ENCODE measurements around the gene RTBDN.
A peak's percentile ranks its signal among the peaks of the same experiment; 100 is the strongest.

Gene RTBDN

DNA sequence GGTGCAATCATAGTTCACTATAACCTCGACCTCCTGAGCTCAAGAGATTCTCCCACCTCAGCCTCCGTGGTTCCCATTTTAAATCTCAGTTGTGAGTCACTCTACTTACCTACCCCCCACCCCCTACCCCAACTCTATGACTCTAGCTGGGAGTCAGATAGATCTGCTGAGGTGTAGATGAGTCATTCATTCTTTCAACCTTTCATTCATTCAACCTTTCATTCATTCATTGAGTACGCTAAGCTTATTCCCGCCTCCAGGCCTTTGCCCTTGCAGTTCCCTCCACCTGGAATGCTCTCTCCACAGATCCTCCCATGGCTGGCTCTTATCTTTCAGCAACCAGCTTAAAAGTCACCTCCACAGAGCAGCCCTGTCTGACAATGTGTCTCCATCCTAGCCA lies 2.8 kb upstream of the RTBDN start:
- TF ChIP-seq HDGF (IDR thresholded peaks at IDR 0.05; ENCODE audit: borderline replicate concordance): no peak
- no peak for TF ChIP-seq ZNF384 (IDR thresholded peaks at IDR 0.05)
- TF ChIP-seq FOXA1 (IDR thresholded peaks at IDR 0.05): no peak
- TF ChIP-seq LEF1 (IDR thresholded peaks at IDR 0.05; ENCODE audit: borderline replicate concordance): no peak
- CTCF ChIA-PET: interaction anchor here (0.6 to 1.0 kb wide), 4 partner anchors 9 to 72 kb away, joined by 3 to 4 read pairs (median 4); partner anchors contain the start of gene GCDH
- POLR2A ChIA-PET: interaction anchor here (1.0 kb wide), 1 partner anchor 53 kb away, joined by 3 read pairs; the partner anchor contains the start of gene GCDH
- no peak for DNase-seq (ENCODE audit: extremely low spot score)

GRCh38 chr19:12836529-12836863 lies 2.1 kb upstream of the RTBDN start:
- POLR2A ChIA-PET: interaction anchor here (1.0 kb wide), 1 partner anchor 54 kb away, joined by 3 read pairs; the partner anchor contains the start of gene GCDH
- DNase-seq (ENCODE audit: extremely low spot score): no peak
- CTCF ChIA-PET: interaction anchor here (0.6 to 0.9 kb wide), 2 partner anchors 10 to 39 kb away, joined by 3 to 4 read pairs; no protein-coding TSS in a partner anchor
- TF ChIP-seq ZNF384 (IDR thresholded peaks at IDR 0.05) (no peak), ELF4 (IDR thresholded peaks at IDR 0.05) (no peak), LEF1 (IDR thresholded peaks at IDR 0.05; ENCODE audit: borderline replicate concordance) (no peak), NFRKB (IDR thresholded peaks at IDR 0.05) (no peak), BHLHE40 (IDR thresholded peaks at IDR 0.05; ENCODE audit: borderline replicate concordance) (no peak), ARNT (IDR thresholded peaks at IDR 0.05) (no peak), FOXA1 (IDR thresholded peaks at IDR 0.05) (no peak), CTBP1 (IDR thresholded peaks at IDR 0.05; ENCODE audit: borderline replicate concordance) (no peak), HDGF (IDR thresholded peaks at IDR 0.05; ENCODE audit: borderline replicate concordance) (no peak), PKNOX1 (IDR thresholded peaks at IDR 0.05) (no peak), FOXK2 (IDR thresholded peaks at IDR 0.05) (no peak), FOXM1 (IDR thresholded peaks at IDR 0.05; ENCODE audit: borderline replicate concordance) (no peak), SP1 (IDR thresholded peaks at IDR 0.05) (no peak)

DNA sequence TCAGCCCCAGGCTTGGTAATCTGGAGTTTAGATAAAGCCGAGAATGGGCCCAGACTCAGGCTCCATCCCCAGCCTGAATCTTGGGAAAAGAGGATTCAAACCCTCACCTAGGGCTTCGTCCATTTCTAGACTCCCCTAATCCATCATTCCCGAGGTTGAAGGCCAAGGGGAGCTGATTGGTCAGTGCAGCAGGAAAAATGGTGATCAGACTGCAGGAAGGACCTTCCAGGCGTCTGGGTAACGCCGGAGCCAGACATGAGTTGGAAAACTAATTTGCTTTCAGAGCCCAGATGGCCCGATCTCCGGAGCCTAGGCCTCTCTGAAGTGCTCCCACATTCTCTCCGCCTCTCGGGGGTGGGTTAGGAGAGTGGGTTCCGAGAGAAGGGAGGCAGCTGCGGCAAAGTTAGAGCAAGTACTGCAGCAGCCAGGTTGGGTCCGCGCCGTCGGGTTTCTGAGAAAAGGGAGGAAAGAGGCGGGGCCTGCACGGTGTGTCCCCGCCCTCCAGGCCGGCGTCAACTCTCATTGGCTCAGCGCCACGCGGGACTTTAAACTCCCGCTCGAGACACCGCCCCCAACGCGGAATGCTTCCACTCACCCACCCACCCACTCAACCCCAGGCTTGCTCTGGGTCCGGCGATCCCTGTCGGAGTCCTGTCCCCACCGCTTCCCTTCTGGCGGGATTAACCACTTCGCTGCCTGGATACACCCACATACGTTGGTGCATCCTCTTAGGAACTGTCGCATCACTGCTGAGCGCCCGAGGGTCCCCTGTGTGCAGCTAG lies 788 bp upstream of the RTBDN start:
- POLR2A ChIA-PET: interaction anchor here (1.1 to 1.2 kb wide), 2 partner anchors 29 to 111 kb away, joined by 3 to 4 read pairs; partner anchors contain the start of genes RAD23A and RNASEH2A
- no peak for TF ChIP-seq LEF1 (IDR thresholded peaks at IDR 0.05; ENCODE audit: borderline replicate concordance)
- no peak for TF ChIP-seq SUZ12 (IDR thresholded peaks at IDR 0.05)
- no peak for TF ChIP-seq PKNOX1 (IDR thresholded peaks at IDR 0.05)
- CTCF ChIA-PET: interaction anchor here (0.7 to 1.2 kb wide), 3 partner anchors 12 to 150 kb away, joined by 3 to 8 read pairs (median 5); no protein-coding TSS in a partner anchor
- peak; percentile 61 for DNase-seq (ENCODE audit: extremely low spot score)

DNA sequence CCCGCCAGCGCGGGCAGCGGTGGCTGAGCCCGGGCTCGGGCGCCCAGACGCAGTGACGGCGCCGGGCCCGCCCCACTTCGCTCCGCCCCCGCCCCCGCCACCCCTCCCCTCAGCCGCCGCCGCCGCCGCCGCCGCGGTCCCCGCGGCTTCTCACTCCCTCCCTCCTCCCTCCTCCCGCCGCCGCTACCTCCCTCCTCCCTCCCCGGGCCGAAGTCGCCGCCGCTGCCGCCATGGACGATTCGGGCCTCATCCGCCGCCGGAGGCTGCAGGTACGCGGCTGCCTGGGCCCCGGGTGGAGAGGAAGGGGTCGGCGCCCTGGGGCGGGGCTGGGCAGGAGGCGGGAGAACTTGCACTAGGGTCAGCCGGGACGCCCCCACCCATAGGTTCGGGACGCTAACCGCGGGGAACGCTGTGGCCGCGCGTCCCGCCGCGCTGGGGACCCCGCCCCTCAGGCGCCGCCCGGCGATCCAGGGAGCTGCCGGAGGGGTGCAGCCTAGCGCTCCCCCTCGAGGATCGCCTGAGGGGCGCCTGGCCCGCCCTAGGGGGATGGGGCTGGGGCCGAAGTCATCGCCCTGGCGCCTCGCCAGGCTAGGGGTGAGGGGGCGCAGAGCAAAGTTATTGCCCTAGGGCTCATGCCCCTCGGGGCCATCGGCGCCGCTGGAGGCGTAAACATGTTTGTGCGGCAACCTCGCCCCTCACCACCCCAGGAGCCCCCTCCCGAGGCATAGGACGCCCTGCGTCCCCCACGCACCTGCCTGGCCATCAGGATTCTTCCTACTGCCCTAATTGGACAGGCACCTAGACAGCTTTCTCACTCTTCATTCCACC lies 427 bp downstream of the RTBDN start:
- CTCF ChIA-PET: interaction anchor here (1.1 to 1.2 kb wide), 2 partner anchors 13 to 14 kb away, joined by 3 to 5 read pairs; no protein-coding TSS in a partner anchor
- POLR2A ChIA-PET: interaction anchor here (0.5 to 1.2 kb wide), 4 partner anchors 8 to 319 kb away, joined by 3 to 4 read pairs (median 3); partner anchors contain the start of genes RAD23A and RNASEH2A

DNA sequence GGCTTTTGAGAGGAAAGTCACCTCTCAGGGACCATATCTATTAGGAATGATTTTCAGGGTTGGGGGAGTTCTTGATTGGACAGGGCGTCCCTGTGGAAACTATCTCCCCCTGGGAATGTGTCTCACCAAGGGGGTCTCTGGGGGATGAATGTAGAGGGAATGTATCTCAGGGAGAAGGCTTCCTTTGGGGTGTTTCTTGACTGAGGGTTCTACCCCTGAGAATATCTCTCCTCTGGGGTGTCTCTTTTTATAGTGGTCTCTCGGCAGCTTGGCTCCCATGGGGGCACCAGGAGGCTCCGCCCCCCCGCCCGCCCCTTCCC lies 1.0 kb downstream of the RTBDN start:
- CTCF ChIA-PET: no interaction called here
- POLR2A ChIA-PET: no interaction called here
- TF ChIP-seq SUZ12 (IDR thresholded peaks at IDR 0.05) (no peak), TARDBP (IDR thresholded peaks at IDR 0.05) (no peak), SP1 (IDR thresholded peaks at IDR 0.05) (no peak)
- no peak for DNase-seq (ENCODE audit: extremely low spot score)

More for the DNA sequence above, 427 bp downstream of the RTBDN start:
- DNase-seq (ENCODE audit: extremely low spot score): peak; percentile 70
- no peak for TF ChIP-seq ARNT (IDR thresholded peaks at IDR 0.05)
- no peak for TF ChIP-seq TARDBP (IDR thresholded peaks at IDR 0.05)
- no peak for TF ChIP-seq PKNOX1 (IDR thresholded peaks at IDR 0.05)
- no peak for TF ChIP-seq CTBP1 (IDR thresholded peaks at IDR 0.05; ENCODE audit: borderline replicate concordance)
- no peak for TF ChIP-seq BHLHE40 (IDR thresholded peaks at IDR 0.05; ENCODE audit: borderline replicate concordance)

DNA sequence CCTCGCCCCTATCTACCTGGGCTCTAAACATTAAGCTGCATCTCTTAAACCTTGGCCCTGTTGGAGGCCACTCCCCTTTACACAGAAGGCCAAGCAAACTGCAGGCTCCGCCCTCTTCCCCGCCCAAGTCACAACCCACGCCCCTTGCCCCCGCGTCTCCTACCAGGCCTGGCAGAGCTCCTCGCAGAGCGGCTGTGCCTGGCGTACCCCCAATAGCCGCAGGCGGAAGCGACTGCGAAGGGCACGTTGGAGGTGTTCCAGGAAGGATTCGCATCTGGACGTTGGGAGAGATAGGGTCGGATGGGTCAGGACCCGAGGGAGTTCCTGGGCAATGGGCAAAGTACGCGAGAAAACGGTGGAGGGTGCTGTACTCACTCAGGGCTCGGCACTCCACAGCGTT lies 5.9 kb downstream of the RTBDN start:
- no peak for TF ChIP-seq TARDBP (IDR thresholded peaks at IDR 0.05)
- no peak for TF ChIP-seq LEF1 (IDR thresholded peaks at IDR 0.05; ENCODE audit: borderline replicate concordance)
- no peak for TF ChIP-seq PKNOX1 (IDR thresholded peaks at IDR 0.05)
- no peak for TF ChIP-seq L3MBTL2 (conservative IDR thresholded peaks at IDR 0.05)
- no peak for TF ChIP-seq HDGF (IDR thresholded peaks at IDR 0.05; ENCODE audit: borderline replicate concordance)
- no peak for TF ChIP-seq ELF4 (IDR thresholded peaks at IDR 0.05)
- no peak for TF ChIP-seq BHLHE40 (IDR thresholded peaks at IDR 0.05; ENCODE audit: borderline replicate concordance)
- no peak for TF ChIP-seq ZNF384 (IDR thresholded peaks at IDR 0.05)
- ChIA-PET CTCF (interaction anchor here (0.6 to 1.6 kb wide), 5 partner anchors 18 to 282 kb away, joined by 3 to 4 read pairs (median 3); no protein-coding TSS in a partner anchor), POLR2A (interaction anchor here (0.6 kb wide), 1 partner anchor 37 kb away, joined by 3 read pairs; the partner anchor contains the start of gene JUNB)
- DNase-seq (ENCODE audit: extremely low spot score): peak; percentile 70
